Measurements from ENCODE around the gene ABHD17A. TPM values are rescaled to one million over a fixed set of nuclear protein-coding genes. Genes with fewer than 3 reads are reported as not detected.
A peak's percentile ranks its signal among the peaks of the same experiment; 100 is the strongest.

The ABHD17A gene
- total RNA-seq, 1 experiment from 2014 or later, result 68.2 TPM

DNA sequence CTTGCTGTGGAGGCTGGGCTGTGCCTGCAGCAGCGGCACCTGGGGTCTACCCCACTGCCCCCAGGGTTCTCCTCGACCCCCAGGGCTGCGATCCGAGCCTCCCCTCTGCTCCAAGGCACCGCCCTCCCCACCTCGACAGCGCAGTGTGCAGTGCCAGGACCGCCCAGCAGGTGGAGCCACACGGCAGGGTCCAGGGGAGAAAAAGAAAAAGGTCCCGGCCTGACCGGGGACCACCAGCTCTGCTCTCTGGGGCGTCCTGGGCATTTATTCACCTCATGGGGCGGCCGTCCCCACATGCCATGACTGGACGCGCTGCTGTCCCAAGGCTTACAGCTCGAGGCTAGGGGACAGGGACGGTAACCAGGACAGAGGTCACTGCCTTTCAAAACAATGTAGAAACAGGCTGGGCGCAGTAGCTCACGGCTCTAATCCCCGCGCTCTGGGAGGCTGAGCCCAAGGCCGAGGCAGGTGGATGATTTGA is 47.6 kb downstream of the ABHD17A start:
- Histone ChIP-seq H3K9ac (ENCODE audit: low read length) (no peak overlapping the region), H2AFZ (ENCODE audit: low read depth, low read length, poor library complexity, severe bottlenecking) (no peak overlapping the region), H3K4me3 (replicated peaks in 1 of 2; ENCODE audit: low read depth in 1 of 2, low read length in 2 of 2) (no peak overlapping the region), H4K20me1 (ENCODE audit: insufficient read depth) (peaks cover 17% of the 10 kb centered on the region; the same call in 1 of the 2 replicates), H3K79me2 (ENCODE audit: insufficient read depth, low read length) (peaks cover 93% of the 10 kb centered on the region), H3K4me1 (ENCODE audit: control insufficient read depth in 1 of 2, insufficient read depth in 2 of 2, low read length in 2 of 2) (peaks cover 9 to 23% of the 10 kb centered on the region in 2 experiments; a peak in 3 of 4 replicates), H3K27me3 (ENCODE audit: insufficient read depth, low read length) (no peaks in the 10 kb centered on the region), H3K36me3 (ENCODE audit: control insufficient read depth in 1 of 2, insufficient read depth in 2 of 2, low read length in 2 of 2) (no peaks in the 10 kb centered on the region; a peak in 1 of 4 replicates), H3K9me3 (ENCODE audit: control insufficient read depth in 1 of 2, insufficient read depth in 1 of 2, low read depth in 1 of 2, low read length in 2 of 2) (no peaks in the 10 kb centered on the region), H3K27ac (ENCODE audit: low read depth, low read length) (peak overlapping the region; percentile 57), H3K9me2 (ENCODE audit: insufficient read depth) (no peaks in the 10 kb centered on the region), H3K4me2 (ENCODE audit: low read length) (peak overlapping the region; percentile 27)
- ChIA-PET POLR2A (no interaction called here), RAD21 (ENCODE audit: low non-redundant PET in 1 of 2, low total read pairs in 2 of 2, uncharacterized antibody in 2 of 2, unreplicated experiment in 2 of 2) (no interaction called here), CTCF (interaction anchor here (0.8 to 3.0 kb wide), 11 partner anchors 8 to 291 kb away, joined by 3 to 33 read pairs (median 4); partner anchors contain the start of genes MBD3 and TCF3)
- DNase-seq (ENCODE audit: low read depth, low spot score) (no peak), ATAC-seq (peak; percentile 82)
- TF ChIP-seq RAD21 (IDR thresholded peaks at IDR 0.05; ENCODE audit: low read depth) (peak; percentile 61; the same call in 1 of the 2 replicates), CEBPB (IDR thresholded peaks at IDR 0.05; ENCODE audit: low read depth) (no peak), CBX3 (IDR thresholded peaks at IDR 0.05; ENCODE audit: low read depth) (no peak), ELF1 (IDR thresholded peaks at IDR 0.05; ENCODE audit: borderline replicate concordance, low read depth) (no peak), ZFX (IDR thresholded peaks at IDR 0.05) (no peak), SRF (IDR thresholded peaks at IDR 0.05; ENCODE audit: low read depth) (no peak), ZNF274 (IDR thresholded peaks at IDR 0.05; ENCODE audit: low read depth, low read length) (no peak)
- TF ChIP-seq, protein P1, sequence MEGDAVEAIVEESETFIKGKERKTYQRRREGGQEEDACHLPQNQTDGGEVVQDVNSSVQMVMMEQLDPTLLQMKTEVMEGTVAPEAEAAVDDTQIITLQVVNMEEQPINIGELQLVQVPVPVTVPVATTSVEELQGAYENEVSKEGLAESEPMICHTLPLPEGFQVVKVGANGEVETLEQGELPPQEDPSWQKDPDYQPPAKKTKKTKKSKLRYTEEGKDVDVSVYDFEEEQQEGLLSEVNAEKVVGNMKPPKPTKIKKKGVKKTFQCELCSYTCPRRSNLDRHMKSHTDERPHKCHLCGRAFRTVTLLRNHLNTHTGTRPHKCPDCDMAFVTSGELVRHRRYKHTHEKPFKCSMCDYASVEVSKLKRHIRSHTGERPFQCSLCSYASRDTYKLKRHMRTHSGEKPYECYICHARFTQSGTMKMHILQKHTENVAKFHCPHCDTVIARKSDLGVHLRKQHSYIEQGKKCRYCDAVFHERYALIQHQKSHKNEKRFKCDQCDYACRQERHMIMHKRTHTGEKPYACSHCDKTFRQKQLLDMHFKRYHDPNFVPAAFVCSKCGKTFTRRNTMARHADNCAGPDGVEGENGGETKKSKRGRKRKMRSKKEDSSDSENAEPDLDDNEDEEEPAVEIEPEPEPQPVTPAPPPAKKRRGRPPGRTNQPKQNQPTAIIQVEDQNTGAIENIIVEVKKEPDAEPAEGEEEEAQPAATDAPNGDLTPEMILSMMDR (IDR thresholded peaks at IDR 0.05 in 2 of 3, conservative IDR thresholded peaks at IDR 0.05 in 1 of 3; ENCODE audit: borderline replicate concordance in 1 of 3, insufficient read depth in 1 of 3, low read depth in 2 of 3, low read length in 2 of 3), result peak; percentile 54 to 99 (median 97); a peak in 5 of 6 replicates
- no TSS peak for BruUV-seq (replicated peaks)
- intact Hi-C loops (cut with micrococcal nuclease), result no loop called here

DNA sequence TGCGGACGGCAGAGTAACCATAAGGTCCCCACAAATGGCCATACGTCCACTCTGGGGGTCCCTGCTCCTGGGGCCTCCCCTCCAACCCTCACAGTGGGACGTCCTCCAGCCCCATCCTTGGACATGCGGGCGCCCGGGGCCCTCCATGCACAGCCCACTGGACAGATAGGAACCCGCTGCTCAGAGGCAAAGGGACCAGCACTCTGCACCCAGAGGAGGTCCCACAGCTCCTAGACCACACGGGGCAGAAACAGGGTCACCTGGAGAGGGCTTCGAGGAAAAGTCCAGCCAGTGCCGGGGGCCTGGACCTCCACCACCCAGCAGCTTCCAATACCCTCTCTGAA is 48.1 kb downstream of the ABHD17A start:
- intact Hi-C loops (cut with micrococcal nuclease), result no loop called here
- Histone ChIP-seq H3K9me2 (ENCODE audit: insufficient read depth) (no peaks in the 10 kb centered on the region), H3K4me1 (ENCODE audit: control insufficient read depth in 1 of 2, insufficient read depth in 2 of 2, low read length in 2 of 2) (peaks cover 9 to 23% of the 10 kb centered on the region in 2 experiments; a peak in 3 of 4 replicates), H3K9me3 (ENCODE audit: control insufficient read depth in 1 of 2, insufficient read depth in 1 of 2, low read depth in 1 of 2, low read length in 2 of 2) (no peaks in the 10 kb centered on the region), H3K27me3 (ENCODE audit: insufficient read depth, low read length) (no peaks in the 10 kb centered on the region), H3K9ac (ENCODE audit: low read length) (no peak overlapping the region), H3K27ac (ENCODE audit: low read depth, low read length) (peak overlapping the region; percentile 57; the same call in 1 of the 2 replicates), H3K79me2 (ENCODE audit: insufficient read depth, low read length) (peaks cover 90% of the 10 kb centered on the region), H4K20me1 (ENCODE audit: insufficient read depth) (peaks cover 17% of the 10 kb centered on the region; the same call in 1 of the 2 replicates), H2AFZ (ENCODE audit: low read depth, low read length, poor library complexity, severe bottlenecking) (no peak overlapping the region), H3K4me2 (ENCODE audit: low read length) (peak overlapping the region; percentile 27), H3K4me3 (replicated peaks in 1 of 2; ENCODE audit: low read depth in 1 of 2, low read length in 2 of 2) (no peak overlapping the region), H3K36me3 (ENCODE audit: control insufficient read depth in 1 of 2, insufficient read depth in 2 of 2, low read length in 2 of 2) (peaks cover 0 to 1% of the 10 kb centered on the region in 2 experiments; a peak in 1 of 4 replicates)
- ChIA-PET POLR2A (no interaction called here), RAD21 (ENCODE audit: low non-redundant PET in 1 of 2, low total read pairs in 2 of 2, uncharacterized antibody in 2 of 2, unreplicated experiment in 2 of 2) (no interaction called here), CTCF (interaction anchor here (0.8 to 3.0 kb wide), 6 partner anchors 8 to 250 kb away, joined by 3 to 33 read pairs (median 4); partner anchors contain the start of gene MBD3)
- no peak for ATAC-seq
- no peak for DNase-seq (ENCODE audit: low read depth, low spot score)
- TF ChIP-seq EZH2 (IDR thresholded peaks at IDR 0.05), result no peak
- no peak for TF ChIP-seq RAD21 (IDR thresholded peaks at IDR 0.05; ENCODE audit: low read depth)
- no TSS peak for BruUV-seq (replicated peaks)
